Activated naive CD4-positive, alpha-beta T cell treated with anti-CD3 and anti-CD28 coated beads, Interleukin-2, amount 50 U/mL, for 16 hours (primary cell): Measurements from ENCODE around the gene KRT82.
"Not testable (repeated sequence)": the region's sequence is repeated elsewhere in the genome, so short reads cannot be mapped to it uniquely, and the experiment has no call there.

Experiments used
- DNase-seq: peaks from one replicate; pipeline ENCODE4 v3.0.0-alpha.2; 2020

Gene KRT82

GRCh38 chr12:52434760-52435530 is 28.8 kb upstream of the KRT82 start:
- no peak for DNase-seq

DNA sequence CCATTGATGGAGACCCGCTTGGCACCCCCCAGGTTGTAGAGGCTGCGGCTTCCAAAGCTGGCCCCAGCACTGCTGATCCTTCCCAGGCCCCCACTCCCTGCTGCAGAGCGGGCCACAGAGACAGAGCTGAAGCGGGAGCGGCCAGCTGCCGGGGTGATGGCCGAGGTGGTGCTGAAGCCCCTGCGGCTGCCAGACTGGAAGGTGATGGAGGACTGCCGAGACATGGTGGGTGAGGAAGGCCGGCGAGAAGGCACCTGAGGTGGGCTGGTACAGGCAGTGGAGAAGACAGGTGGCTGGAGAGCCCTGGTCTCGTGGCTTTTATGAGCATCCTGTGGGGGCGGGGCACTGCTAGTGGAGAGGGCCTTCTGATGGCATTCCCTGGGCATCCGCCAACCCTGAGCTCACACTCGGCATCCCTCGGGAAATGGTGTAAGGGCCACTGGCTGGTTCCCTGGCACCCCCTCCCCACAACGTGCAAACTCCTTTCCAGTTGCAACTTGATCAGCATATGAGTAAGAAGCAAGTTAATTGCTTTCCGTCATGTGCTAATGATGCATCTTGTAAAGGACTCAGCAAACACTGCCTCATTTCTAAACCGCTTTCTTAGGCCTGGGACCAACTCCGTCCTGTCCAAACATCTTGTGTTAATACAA is 28.1 kb upstream of the KRT82 start, which contains the start of gene KRT75:
KRT75 (minus strand) TSS at position 291 of the 653 bp plus-strand sequence; CDS start at position 224, 67 bp downstream.
- DNase-seq = no peak

DNA sequence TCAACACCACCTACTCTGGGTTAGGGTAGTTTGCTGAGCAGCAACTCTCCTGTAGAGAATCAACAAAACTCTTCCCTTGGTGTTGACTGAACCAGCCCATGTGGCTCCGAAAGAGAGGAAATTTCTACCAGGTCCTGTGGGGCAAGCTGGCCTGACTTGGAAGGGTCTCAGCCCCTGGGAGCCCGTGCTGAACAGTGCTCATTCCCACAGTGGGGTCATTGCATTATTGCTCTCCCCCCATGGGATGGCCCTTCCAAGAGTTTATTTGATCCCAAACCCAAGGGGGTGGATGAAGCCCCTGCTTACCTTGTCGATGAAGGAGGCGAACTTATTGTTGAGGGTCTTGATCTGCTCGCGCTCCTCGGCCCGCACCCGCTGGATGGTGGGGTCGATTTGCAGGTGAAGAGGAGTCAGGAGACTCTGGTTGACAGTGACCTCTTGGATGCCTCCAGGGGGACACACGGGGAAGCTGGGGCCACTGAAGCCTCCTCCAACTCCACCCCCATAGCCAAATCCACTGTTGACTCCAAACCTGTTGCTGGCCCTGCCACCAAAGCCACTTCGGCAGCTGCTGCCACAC is 27.5 kb upstream of the KRT82 start:
- no peak for DNase-seq

DNA sequence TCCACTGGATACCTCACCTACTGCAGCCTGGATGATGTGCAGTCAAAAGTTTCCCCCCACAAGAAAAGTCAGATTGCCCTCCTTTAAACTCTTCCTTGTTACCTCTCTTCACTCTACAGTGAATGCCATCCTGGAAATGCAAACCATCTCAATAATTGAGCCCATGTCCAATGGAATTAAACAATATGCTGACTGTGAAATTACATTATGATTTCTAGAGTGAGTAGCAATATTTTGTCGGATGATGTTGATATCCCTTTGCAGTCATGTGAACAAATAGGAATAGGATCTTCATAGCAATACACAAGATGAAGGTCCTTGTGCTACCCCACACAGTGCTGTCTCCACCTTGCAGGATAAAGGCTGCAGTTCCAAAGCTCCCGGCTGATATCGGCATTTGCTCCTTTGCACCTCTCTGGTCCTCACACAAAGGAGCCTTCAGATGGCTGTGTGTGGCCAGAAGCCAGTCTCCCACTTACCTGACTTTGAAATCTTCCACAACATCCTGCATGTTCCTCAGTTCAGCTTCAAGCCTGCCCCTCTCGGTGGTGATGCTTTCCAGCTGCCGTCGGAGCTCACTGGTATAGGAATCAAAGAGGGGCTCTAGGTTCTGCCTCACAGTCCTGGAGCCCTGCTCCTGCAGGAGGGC is 26.5 kb upstream of the KRT82 start:
- DNase-seq = no peak

GRCh38 chr12:52428121-52428520 is 22.0 kb upstream of the KRT82 start:
- no peak for DNase-seq

- DNase-seq = no peak
These were observed 20.9 kb upstream of the KRT82 start for GRCh38 chr12:52427083-52427482.

DNA sequence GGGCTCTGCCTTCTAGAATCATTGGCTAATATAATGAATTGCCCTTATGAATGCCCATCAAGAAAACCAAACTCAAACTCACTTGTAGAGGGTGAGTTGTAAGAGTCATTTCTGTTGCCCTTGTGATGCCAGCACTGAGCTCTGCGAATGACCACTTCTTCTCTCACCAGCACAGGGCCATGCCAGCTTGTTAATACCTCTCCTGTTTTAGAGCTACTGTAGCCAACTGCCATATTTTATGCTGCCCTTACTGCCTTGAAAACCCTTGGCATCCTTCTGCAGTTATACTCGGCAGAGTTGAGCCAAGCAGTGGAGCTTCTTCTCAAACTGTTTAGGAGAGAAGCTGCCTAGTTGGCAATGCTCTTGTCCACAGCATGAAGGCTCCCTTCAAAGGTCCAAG is 19.9 kb upstream of the KRT82 start:
- no peak for DNase-seq

DNA sequence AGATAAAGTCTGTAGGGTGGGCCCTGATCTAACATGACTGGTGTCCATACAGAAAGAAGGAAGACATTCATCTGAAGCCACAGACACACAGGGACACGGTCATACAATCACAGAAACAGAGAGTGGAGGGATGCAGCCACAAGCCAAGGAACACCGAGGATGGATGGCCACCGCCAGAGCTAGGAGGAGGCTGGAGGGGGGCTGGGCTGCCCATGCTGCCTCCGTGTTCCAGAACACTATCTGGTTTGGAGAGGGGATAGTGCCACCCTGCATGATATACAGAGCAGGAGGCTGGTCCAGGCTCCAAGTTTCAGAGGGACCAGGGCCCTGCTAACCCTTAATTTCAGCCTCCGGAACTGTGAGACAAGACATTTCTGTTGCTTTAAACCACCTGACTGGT is 19.3 kb upstream of the KRT82 start:
- no peak for DNase-seq

DNA sequence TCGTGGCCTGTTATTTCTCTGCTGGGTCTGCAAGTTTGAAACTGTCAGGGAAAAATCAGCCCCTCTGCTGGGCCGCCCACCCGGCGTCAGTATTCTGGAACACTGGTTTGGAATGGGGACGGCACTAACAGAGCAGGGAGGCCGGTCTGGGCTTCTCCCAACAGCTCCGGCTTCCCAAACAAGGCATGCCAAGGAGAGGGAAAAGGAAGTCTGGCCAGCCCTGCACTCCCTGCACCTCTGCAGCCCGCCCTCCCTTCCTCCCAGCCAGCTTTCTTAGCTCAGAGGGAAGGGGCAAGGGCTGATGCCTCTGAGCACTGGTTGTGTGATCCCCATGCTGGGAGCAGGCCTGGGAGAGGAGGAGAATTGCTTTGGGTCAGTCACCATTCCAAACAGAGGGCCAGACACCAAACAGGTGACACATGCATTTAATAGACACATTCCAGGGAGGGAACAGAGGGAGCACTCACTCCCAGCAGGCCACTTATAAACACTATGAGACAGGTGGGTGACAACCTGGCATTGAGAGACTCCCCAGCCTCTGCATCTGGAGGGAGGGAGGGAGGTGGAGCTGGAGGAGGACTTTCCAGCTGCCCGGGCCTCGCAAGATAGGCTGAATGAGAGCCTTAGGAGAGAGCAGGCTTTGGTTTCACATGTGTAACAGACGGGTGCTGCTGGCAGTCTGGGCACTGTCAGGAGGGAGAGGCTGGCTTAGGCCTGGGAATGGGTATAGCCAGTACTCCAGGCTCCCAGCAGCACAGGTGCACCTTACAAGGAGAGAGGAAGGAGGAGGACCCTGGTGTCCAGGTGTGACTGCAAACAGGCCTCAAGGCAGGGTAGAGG is 17.7 kb upstream of the KRT82 start:
- DNase-seq = no peak

DNA sequence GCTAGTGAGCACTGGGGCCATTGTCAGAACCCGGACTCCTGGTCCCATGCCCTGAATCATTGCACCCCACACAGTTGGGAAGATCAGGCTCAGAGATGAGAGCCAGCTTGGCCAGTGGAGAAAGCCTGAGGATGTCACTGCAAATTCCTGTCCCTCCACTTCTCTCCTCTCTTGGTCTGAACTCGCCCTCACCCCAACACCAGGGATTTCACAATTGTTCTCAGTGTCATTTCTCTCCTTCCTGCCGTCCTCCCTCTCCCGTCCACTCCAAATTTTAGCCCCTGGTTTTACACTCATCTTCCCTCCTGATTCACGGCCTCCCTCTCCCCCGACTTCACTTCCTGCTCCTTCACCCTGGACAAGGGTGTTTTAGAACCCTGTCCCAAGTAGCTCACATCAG is 16.9 kb upstream of the KRT82 start:
- no peak for DNase-seq

DNA sequence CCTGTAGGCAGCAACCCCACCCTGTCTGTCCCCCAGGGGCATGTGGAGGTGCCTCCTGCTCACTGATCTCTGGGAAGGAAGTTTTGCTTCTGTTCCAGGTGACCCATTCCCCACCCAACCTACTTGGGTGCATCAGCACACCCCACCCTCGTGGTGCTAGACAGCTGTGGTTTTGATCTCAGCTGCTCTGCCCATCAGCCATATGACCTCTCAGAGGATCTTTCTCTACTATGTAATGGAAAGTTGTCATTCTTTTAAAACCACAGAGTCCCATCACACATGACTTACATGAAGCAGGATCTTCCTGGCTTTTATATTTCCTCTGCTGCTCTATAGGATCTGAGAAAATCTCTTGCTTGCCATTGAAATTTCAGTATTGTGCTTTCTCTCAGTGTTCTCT is 13.5 kb upstream of the KRT82 start:
- DNase-seq = no peak

- no peak for DNase-seq
These were observed 12.5 kb upstream of the KRT82 start for GRCh38 chr12:52418576-52419110.

DNA sequence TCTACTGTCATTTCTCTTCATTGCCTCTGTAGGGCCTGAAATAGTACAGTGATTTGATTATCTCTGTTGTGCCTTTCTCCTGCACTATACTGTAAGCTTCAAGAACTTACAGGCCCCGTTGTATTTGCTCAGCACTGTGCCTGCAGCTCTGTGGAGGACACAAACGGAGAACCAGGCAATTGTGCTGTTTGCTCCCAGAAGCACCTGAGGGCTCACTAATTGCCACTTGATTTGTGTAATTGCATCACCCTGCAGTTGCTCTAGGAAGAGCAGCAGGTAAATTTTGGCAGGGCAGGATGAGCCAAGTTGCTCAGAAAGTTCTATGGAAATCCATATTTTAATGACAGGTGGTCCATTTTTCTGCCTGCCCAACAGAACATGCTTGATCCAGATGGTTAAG is 11.6 kb upstream of the KRT82 start:
- no peak for DNase-seq

DNA sequence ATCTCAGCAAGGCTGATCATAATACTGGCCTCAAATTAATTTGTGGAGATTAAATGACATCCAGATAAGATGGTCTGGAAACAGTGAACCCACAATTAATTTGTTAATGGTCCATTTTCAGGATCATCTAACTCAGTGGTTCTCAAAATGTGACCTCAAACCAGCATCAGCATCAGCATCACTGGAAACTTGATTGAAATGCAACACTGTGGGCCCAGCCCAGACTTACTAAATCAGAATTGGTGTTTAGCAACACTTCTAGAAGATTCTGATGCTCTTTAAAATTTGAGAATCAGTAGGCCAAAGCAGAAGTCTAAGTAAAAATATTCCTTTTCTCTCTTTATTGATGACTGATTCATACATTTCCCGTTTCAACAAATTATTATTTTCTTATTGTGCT is 10.7 kb upstream of the KRT82 start:
- no peak for DNase-seq

GRCh38 chr12:52415870-52416750 is 10.0 kb upstream of the KRT82 start:
- DNase-seq = no peak

- DNase-seq = no peak
These were observed 8.8 kb upstream of the KRT82 start for GRCh38 chr12:52414936-52415335.

- DNase-seq = no peak
These were observed 7.7 kb upstream of the KRT82 start for GRCh38 chr12:52413782-52414345.

GRCh38 chr12:52413202-52413601 is 7.1 kb upstream of the KRT82 start:
- no peak for DNase-seq

DNA sequence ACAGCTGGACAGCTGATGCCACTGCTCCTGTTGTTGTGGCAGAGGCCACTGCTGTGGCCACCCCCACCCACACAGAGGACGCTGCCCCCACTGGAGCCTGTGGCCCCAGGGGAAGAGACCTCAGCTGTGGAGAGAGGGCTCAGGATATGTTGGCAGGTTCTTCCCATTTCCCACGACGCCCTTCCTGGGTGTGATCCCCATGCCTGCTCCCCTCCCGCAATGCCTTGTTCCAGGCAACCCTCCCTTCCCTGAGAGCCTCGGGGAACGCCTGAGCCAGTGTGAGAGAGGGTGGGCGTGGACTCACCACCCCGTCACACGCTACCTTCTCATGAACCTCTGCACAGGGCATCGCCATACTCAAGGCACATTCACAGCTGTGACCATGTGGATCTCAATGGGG is 5.7 kb upstream of the KRT82 start:
- no peak for DNase-seq

DNA sequence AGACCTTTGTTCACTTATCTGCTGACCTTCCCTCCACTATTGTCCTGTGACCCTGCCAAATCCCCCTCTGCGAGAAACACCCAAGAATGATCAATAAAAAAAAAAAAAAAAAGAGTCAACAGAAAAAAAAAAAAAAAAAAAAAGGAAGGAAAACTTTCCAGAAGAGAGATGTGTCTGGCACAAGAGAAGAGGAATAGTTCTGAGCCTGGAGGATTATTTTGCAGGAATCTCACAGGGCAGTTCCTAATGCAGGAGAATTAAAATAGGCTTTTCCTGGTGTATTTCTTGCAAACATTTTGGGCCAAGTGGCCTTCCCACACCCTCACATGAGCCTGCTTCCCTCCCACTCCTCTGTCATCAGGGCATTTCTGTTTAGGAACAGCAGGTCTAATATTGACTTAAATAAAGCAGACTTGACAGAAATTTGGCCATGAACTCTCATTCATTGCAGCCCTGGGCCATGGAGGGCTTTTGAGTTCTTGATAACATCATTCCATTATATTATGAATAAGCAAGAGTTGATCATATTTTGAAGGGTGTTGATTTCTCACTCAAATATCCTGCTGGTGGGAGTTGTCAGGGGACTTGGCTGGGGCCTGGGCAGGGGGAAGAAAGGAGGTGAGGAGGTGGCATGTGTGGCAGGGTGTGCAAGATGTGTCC is 4.6 kb upstream of the KRT82 start:
- DNase-seq = not testable (repeated sequence)

DNA sequence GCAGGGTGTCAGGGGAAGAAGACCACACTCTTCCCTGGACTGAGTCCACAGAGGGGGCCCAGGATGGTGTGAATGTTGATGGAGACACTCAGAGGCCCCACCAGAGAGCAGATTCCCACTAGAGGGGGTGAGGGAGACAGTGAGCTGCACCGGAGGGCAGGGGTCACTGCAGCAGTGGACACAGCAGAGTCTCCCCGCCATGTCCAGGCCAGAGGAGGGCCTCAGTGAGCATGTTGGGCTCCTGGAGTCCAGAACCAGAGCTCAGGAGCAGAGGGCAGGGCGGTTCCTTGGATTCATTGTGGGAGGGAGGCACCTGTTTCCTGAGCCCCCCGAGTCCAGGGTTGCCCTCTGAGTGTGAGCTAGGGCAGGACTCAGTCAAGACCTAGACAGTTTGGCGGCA is 1.8 kb upstream of the KRT82 start:
- DNase-seq = no peak
